Measurements from ENCODE around the gene GYPC. TPM values are rescaled to one million over a fixed set of nuclear protein-coding genes. Genes with fewer than 3 reads are reported as not detected.

Gene GYPC
- total RNA-seq, 3 donors from 2014 or later: 61.6 to 181 (median 127) TPM

- H3K9me3 ChIP-seq: no peaks in the 10 kb centered on the region
- intact Hi-C loops (cut with DNase I; ENCODE audit: low total_unique reads): no loop called here
- no peak for DNase-seq (ENCODE audit: low spot score in 2 of 2)
- peaks cover 0 to 3% of the 10 kb centered on the region in 2 donors for H3K4me1 ChIP-seq
- TF ChIP-seq POLR2A (IDR thresholded peaks at IDR 0.05): no peak
- no peak for TF ChIP-seq CTCF (IDR thresholded peaks at IDR 0.05)
- no peak for TF ChIP-seq POLR2AphosphoS5 (IDR thresholded peaks at IDR 0.05)
- no peak overlapping the region for H3K4me3 ChIP-seq
- no peaks in the 10 kb centered on the region for H3K36me3 ChIP-seq
- H3K27ac ChIP-seq: peak overlapping the region in 1 of 2 donors; percentile 52
- H3K27me3 ChIP-seq: no peaks in the 10 kb centered on the region
These were observed 7.4 kb downstream of the GYPC start for GRCh38 chr2:126663184-126663963.

DNA sequence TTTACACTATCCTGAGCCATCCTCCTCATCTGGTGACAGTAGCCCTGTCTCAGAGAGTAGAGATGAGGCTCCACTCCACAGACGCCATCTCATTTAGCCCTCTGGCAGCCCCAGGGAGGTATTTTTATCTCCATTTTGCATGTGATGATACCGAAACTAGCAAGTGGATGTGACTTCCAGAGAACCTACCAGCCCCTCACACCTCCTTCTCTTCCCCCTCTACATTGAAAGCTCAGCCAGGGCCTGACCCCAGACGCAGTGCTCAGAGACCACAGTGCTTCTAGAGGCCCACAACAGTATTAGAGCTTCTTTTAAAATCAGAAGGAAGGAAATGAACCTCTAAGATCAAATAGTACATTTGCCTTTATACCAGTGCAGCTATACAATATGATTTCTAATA is 8.3 kb downstream of the GYPC start:
- Histone ChIP-seq H3K4me1 (peaks cover 0 to 3% of the 10 kb centered on the region in 2 donors), H3K27me3 (no peaks in the 10 kb centered on the region), H3K36me3 (no peaks in the 10 kb centered on the region), H3K27ac (no peak overlapping the region), H3K4me3 (no peak overlapping the region), H3K9me3 (no peaks in the 10 kb centered on the region)
- intact Hi-C loops (cut with DNase I; ENCODE audit: low total_unique reads): no loop called here
- no peak for DNase-seq (ENCODE audit: low spot score in 2 of 2)
- TF ChIP-seq POLR2AphosphoS5 (IDR thresholded peaks at IDR 0.05) (no peak), CTCF (IDR thresholded peaks at IDR 0.05) (no peak)

DNA sequence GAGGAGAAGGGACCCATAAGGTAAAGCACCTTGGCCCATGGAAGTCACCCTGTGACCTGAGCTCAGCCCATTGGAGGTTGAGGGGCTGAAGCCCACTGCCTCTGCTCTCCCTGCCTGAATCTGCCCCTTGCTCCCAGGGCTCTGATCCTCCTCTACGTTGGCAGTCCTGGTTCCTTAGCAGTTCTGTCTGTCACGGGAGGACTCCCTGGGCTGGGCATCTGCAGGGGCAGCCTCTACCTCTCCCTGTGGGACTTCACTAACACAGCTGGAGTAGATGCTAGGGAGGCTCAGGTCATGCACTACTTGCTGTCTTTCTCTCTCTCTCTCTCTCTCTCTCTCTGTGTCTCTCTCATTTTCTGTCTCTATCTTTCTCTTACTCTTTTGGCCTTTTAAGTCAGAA is 8.7 kb downstream of the GYPC start:
- Histone ChIP-seq H3K9me3 (no peaks in the 10 kb centered on the region), H3K36me3 (no peaks in the 10 kb centered on the region), H3K4me1 (peaks cover 0 to 3% of the 10 kb centered on the region in 2 donors), H3K27me3 (no peaks in the 10 kb centered on the region), H3K27ac (no peak overlapping the region), H3K4me3 (no peak overlapping the region)
- intact Hi-C loops (cut with DNase I; ENCODE audit: low total_unique reads): no loop called here
- DNase-seq (ENCODE audit: low spot score in 2 of 2): no peak
- TF ChIP-seq POLR2AphosphoS5 (IDR thresholded peaks at IDR 0.05) (no peak), CTCF (IDR thresholded peaks at IDR 0.05) (no peak), POLR2A (IDR thresholded peaks at IDR 0.05) (no peak)

- no peak for DNase-seq (ENCODE audit: low spot score in 2 of 2)
- H3K4me1 ChIP-seq: peaks cover 0 to 3% of the 10 kb centered on the region in 2 donors
- H3K36me3 ChIP-seq: no peaks in the 10 kb centered on the region
- TF ChIP-seq POLR2AphosphoS5 (IDR thresholded peaks at IDR 0.05) (no peak), POLR2A (IDR thresholded peaks at IDR 0.05) (no peak), CTCF (IDR thresholded peaks at IDR 0.05) (no peak)
- H3K9me3 ChIP-seq: no peaks in the 10 kb centered on the region
- H3K27me3 ChIP-seq: no peaks in the 10 kb centered on the region
- H3K4me3 ChIP-seq: peak overlapping the region in 1 of 3 donors; percentile 31
- intact Hi-C loops (cut with DNase I; ENCODE audit: low total_unique reads): no loop called here
- peak overlapping the region in 1 of 2 donors; percentile 68 for H3K27ac ChIP-seq
These were observed 9.5 kb downstream of the GYPC start for GRCh38 chr2:126665483-126665882.

DNA sequence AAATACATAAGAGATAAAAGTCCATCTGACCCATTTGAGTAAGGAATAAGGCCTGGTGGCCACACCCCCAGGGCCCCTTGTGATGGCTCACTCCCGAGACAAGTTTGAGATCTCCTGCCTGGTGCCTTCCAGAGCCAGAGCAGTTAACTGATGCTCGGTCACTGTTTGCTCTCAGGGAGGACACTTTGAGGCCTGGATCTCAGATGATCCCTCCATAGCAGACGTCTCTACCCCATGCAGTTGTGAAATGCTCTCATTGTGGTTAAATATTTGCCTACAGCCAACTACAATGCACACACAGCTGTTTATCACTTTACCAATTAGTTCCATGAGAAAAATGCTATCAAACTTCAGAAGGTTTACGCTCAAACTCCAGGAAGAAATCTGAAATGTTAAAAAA is 12.3 kb downstream of the GYPC start:
- Histone ChIP-seq H3K4me3 (no peak overlapping the region), H3K9me3 (no peaks in the 10 kb centered on the region), H3K4me1 (peaks cover 0 to 3% of the 10 kb centered on the region in 2 donors), H3K27me3 (no peaks in the 10 kb centered on the region), H3K27ac (no peak overlapping the region), H3K36me3 (no peaks in the 10 kb centered on the region)
- intact Hi-C loops (cut with DNase I; ENCODE audit: low total_unique reads): no loop called here
- TF ChIP-seq POLR2A (IDR thresholded peaks at IDR 0.05) (no peak), POLR2AphosphoS5 (IDR thresholded peaks at IDR 0.05) (no peak), CTCF (IDR thresholded peaks at IDR 0.05) (no peak)
- no peak for DNase-seq (ENCODE audit: low spot score in 2 of 2)
